ENCODE measurements around the gene NFIX. TPM values are rescaled to one million over a fixed set of nuclear protein-coding genes. Genes with fewer than 3 reads are reported as not detected.
"Not testable (repeated sequence)": the region's sequence is repeated elsewhere in the genome, so short reads cannot be mapped to it uniquely, and the experiment has no call there.

NFIX gene
- total RNA-seq, 4 donors from 2014 or later: 32.3 to 81.2 (median 51.6) TPM

DNA sequence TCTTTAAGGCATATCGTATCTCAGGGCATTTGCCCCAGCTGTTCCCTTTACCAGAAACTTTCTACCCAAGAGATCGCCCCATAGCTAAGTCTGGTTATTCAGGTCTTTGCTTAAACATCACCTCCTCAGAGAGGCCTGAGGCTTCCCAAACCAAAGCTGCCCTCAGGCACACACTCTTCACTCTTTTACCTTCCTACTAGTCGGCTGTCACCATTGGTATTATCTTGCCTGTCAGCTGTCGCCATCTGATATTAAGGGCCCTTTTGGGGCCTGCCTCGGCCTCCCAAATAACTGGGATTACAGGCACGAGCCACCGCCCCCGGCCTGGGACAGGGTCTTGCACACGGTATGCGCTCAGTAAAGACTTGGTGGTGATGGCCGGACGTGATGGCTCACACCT lies 39.3 kb upstream of the NFIX start:
- Histone ChIP-seq H3K9me3 (no peaks in the 10 kb centered on the region), H3K36me3 (peaks cover 4 to 37% (median 23%) of the 10 kb centered on the region in 3 donors), H3K27ac (peak overlapping the region; percentile 88 to 97 (median 92)), H3K27me3 (no peaks in the 10 kb centered on the region), H3K4me1 (peaks cover 42 to 63% (median 43%) of the 10 kb centered on the region in 3 donors), H3K4me3 (peak overlapping the region; percentile 65 to 95 (median 86))
- DNase-seq: no peak
- WGBS, 2 donors: 22 to 35% methylated on average over 6 to 7 of the region's 12 CpGs
- intact Hi-C loops (cut with DNase I): no loop called here
- TF ChIP-seq, protein P1, sequence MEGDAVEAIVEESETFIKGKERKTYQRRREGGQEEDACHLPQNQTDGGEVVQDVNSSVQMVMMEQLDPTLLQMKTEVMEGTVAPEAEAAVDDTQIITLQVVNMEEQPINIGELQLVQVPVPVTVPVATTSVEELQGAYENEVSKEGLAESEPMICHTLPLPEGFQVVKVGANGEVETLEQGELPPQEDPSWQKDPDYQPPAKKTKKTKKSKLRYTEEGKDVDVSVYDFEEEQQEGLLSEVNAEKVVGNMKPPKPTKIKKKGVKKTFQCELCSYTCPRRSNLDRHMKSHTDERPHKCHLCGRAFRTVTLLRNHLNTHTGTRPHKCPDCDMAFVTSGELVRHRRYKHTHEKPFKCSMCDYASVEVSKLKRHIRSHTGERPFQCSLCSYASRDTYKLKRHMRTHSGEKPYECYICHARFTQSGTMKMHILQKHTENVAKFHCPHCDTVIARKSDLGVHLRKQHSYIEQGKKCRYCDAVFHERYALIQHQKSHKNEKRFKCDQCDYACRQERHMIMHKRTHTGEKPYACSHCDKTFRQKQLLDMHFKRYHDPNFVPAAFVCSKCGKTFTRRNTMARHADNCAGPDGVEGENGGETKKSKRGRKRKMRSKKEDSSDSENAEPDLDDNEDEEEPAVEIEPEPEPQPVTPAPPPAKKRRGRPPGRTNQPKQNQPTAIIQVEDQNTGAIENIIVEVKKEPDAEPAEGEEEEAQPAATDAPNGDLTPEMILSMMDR (IDR thresholded peaks at IDR 0.05): no peak
- no peak for TF ChIP-seq POLR2A (IDR thresholded peaks at IDR 0.05)

GRCh38 chr19:12956446-12957388 lies 38.6 kb upstream of the NFIX start, which contains the start of gene GADD45GIP1:
GADD45GIP1 (minus strand) TSS chr19:12957223; CDS start chr19:12957212, 11 bp downstream.
- DNase-seq: no peak
- no peaks in the 10 kb centered on the region for H3K27me3 ChIP-seq
- peaks cover under 1 to 30% (median 16%) of the 10 kb centered on the region in 3 donors for H3K36me3 ChIP-seq
- H3K4me1 ChIP-seq: peaks cover 42 to 57% (median 43%) of the 10 kb centered on the region in 3 donors
- H3K9me3 ChIP-seq: no peaks in the 10 kb centered on the region
- peak within 1 kb of the TSS; percentile 88 to 97 (median 92) for H3K27ac ChIP-seq
- intact Hi-C loops (cut with DNase I): no loop called here
- 1 to 4% methylated on average over 16 to 26 of the region's 84 CpGs for WGBS, 2 donors
- H3K4me3 ChIP-seq: peak within 1 kb of the TSS; percentile 65 to 95 (median 86)
- peak in 2 of 4 donors; percentile 57 to 73 for TF ChIP-seq POLR2A (IDR thresholded peaks at IDR 0.05)
- TF ChIP-seq, protein P1 (IDR thresholded peaks at IDR 0.05): no peak

DNA sequence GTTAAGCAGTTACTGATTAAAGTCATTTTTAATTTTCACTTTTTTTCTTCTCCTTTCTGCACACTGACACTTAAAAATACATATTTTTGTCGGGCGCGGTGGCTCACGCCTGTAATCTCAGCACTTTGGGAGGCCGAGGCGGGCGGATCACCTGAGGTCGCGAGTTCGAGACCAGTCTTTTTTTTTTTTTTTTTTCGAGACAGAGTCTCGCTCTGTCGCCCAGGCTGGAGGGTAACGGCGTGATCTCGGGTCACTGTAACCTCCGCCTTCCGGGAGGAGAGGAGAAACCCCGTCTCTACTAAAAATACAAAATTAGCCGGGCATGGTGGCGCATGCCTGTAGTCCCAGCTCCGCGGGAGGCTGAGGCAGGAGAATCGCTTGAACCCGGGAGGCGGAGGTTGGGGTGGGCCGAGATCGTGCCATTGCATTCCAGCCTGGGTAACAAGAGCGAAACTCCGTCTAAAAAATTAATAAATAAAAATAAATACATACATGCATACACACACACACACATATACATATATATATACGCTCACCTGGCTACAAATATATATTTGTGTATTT lies 37.8 kb upstream of the NFIX start:
- 34 to 41% methylated on average over 19 to 22 of the region's 31 CpGs for WGBS, 2 donors
- DNase-seq; intact Hi-C loops (cut with DNase I): not testable (repeated sequence)

GRCh38 chr19:12959481-12959880 lies 35.8 kb upstream of the NFIX start:
- H3K4me3 ChIP-seq: no peak overlapping the region
- H3K27me3 ChIP-seq: no peaks in the 10 kb centered on the region
- H3K9me3 ChIP-seq: no peaks in the 10 kb centered on the region
- TF ChIP-seq, protein P1 (IDR thresholded peaks at IDR 0.05): no peak
- no peak for TF ChIP-seq POLR2A (IDR thresholded peaks at IDR 0.05)
- DNase-seq: no peak
- peaks cover 19 to 30% (median 19%) of the 10 kb centered on the region in 3 donors for H3K4me1 ChIP-seq
- H3K36me3 ChIP-seq: peaks cover 0 to 2% (median 0%) of the 10 kb centered on the region in 3 donors
- WGBS, 2 donors: 54 to 68% methylated on average over 6 of the region's 6 CpGs
- intact Hi-C loops (cut with DNase I): no loop called here
- H3K27ac ChIP-seq: no peak overlapping the region

More for the DNA sequence above, 37.8 kb upstream of the NFIX start:
- Histone ChIP-seq H3K4me1 (peaks cover 36 to 50% (median 39%) of the 10 kb centered on the region in 3 donors), H3K4me3 (peak overlapping the region; percentile 65 to 95 (median 86)), H3K27ac (peak overlapping the region; percentile 88 to 97 (median 92)), H3K36me3 (peaks cover 0 to 22% (median 14%) of the 10 kb centered on the region in 3 donors)
- not testable (repeated sequence) for H3K27me3 ChIP-seq, H3K9me3 ChIP-seq

DNA sequence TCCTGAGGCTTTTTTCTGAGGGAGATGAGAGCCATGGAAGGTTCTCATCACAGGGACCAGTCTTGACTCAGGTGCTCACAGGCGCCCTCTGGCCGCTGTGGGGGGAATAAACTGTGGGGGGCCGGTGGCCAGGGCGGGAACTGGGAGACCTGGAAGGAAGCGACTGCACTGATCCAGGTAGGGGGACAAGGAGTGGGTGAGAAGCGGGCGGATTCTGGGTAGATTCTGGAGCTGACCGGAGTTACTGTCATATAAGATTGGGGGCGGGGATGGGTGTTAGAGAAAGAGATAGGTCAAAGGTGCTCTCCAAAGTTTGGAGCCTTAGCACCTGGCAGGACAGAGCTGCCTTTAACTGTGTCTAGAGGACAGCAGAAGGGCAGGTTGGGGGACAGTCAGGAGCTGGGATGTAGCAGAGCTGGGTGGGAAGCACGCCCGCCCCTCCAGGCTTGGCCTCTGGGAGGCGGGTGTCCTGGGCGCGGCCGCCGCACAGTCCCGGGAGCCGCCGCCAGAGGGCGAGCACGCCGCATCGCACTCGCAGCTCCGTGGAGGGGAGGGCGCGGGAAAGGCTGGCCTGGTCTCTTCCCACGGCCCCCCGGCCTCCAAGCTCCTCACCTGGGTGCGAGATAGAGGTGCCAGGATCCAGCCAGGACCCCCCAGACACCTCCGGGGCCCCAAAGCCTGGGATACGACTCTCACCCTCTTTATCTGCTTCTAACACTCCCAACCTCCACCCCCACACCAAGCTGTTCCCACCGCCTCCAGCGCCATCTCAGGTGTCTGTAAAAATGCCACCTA lies 30.1 kb upstream of the NFIX start:
- H3K4me3 ChIP-seq: peak overlapping the region; percentile 17 to 64 (median 50)
- no peak for TF ChIP-seq POLR2A (IDR thresholded peaks at IDR 0.05)
- TF ChIP-seq, protein P1 (IDR thresholded peaks at IDR 0.05): peak; percentile 88 to 96 (median 94)
- H3K36me3 ChIP-seq: no peaks in the 10 kb centered on the region
- 0 to 2% methylated on average over 20 to 30 of the region's 34 CpGs for WGBS, 2 donors
- no peaks in the 10 kb centered on the region for H3K9me3 ChIP-seq
- intact Hi-C loops (cut with DNase I): no loop called here
- DNase-seq: no peak
- H3K27me3 ChIP-seq: no peaks in the 10 kb centered on the region
- H3K27ac ChIP-seq: peak overlapping the region; percentile 52 to 79 (median 78)
- peaks cover 3 to 23% (median 4%) of the 10 kb centered on the region in 3 donors for H3K4me1 ChIP-seq
